Subcutaneous adipose tissue (tissue), 4 donors: Measurements from ENCODE around the gene LUZP2. TPM values are rescaled to one million over a fixed set of nuclear protein-coding genes. Genes with fewer than 3 reads are reported as not detected.

Experiments
- total RNA-seq, 4 donors: library from RNA; depleted of rRNA; stranded (reverse); fragments of >200 nt; gene quantifications; one replicate each; pipeline ENCODE4 v1.1.0, GENCODE V29; 2016
- TF ChIP-seq, protein P1 (sequence below): fragments of 450-650 bp; IDR thresholded peaks from one replicate; pipeline ENCODE4 v1.5.1; 2016; ENCODE audit warnings: low read depth, mild to moderate bottlenecking, control low read depth, antibody characterized with exemption, moderate library complexity

LUZP2 gene
- total RNA-seq, 4 donors from 2014 or later = 0.33 to 0.66 (median 0.38) TPM; not detected in 1

DNA sequence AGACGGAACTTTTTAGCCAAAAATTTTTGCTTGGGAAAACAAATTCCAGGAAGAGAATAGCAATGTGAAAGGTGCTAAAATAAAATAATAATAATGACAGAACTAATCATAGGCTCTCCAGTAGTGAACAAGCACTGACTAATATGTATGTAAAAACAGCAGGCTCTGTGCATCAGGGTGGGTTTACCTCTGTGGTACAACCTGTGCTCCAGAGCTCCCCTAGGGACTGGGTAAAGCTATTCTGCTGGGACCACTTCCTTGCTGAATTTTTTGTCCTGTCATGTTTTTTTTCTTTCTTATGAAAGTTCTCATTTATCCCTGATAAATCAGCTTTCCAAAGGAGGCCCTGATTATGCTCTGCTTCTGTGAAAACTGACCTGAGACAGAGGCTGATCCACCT is 18.8 kb downstream of the LUZP2 start:
- TF ChIP-seq, protein P1, sequence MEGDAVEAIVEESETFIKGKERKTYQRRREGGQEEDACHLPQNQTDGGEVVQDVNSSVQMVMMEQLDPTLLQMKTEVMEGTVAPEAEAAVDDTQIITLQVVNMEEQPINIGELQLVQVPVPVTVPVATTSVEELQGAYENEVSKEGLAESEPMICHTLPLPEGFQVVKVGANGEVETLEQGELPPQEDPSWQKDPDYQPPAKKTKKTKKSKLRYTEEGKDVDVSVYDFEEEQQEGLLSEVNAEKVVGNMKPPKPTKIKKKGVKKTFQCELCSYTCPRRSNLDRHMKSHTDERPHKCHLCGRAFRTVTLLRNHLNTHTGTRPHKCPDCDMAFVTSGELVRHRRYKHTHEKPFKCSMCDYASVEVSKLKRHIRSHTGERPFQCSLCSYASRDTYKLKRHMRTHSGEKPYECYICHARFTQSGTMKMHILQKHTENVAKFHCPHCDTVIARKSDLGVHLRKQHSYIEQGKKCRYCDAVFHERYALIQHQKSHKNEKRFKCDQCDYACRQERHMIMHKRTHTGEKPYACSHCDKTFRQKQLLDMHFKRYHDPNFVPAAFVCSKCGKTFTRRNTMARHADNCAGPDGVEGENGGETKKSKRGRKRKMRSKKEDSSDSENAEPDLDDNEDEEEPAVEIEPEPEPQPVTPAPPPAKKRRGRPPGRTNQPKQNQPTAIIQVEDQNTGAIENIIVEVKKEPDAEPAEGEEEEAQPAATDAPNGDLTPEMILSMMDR = no peak

DNA sequence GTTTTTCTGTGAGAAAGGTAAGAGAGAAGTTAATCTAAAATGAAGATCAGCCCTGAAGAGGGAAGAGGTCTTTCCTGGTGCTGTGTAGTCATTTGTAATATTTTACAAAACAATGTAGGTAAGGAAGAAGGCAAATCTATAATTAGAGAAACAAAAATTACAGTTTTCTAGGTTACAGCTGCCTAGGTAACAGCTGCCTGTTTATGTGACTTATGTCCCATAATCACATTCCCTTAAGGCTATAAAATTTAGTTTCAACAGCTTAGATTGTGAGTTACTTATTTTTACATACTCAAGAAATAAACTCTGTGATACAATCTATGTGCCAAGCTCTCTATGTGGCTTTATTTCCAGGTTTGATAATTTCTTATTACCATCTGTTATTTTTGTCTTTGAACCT is 19.8 kb downstream of the LUZP2 start:
- TF ChIP-seq, protein P1 = no peak

DNA sequence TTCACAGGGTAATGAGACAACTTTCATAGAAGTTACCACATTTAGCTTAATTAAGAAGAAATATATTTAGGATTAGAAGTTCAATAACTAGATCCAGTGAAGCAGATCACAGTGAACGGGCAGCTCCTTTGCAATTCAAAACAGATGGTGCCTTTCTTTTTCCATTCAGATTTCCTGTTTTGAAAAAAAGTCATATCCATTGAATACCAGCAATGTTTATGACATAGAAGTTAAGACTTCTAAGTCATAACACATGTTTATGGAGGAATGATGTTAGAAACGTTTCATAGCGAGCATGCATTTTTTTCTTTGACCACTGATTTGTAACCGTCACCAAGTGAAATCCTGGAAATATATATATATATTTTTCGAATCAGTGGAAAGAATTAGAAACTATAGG is 24.7 kb downstream of the LUZP2 start:
- TF ChIP-seq, protein P1 = no peak

DNA sequence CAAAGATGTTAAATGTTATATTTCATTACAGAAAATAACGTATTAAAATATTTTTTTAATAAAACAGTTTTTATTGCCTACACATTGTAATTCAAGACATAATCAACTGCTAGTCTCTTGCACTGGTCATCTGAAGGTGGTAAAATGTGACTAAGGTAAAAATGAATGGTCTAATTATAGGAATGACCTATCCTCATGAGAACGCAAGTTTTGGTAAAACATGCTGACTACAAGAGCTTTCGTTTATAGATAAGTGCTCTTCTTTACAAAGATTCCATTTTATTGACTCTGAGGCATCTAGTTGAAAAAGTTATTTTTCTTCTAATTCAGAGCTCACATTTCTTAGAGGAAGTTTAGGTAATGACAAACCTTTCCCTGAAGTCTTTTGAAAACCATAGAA is 27.3 kb downstream of the LUZP2 start:
- TF ChIP-seq, protein P1 = no peak

DNA sequence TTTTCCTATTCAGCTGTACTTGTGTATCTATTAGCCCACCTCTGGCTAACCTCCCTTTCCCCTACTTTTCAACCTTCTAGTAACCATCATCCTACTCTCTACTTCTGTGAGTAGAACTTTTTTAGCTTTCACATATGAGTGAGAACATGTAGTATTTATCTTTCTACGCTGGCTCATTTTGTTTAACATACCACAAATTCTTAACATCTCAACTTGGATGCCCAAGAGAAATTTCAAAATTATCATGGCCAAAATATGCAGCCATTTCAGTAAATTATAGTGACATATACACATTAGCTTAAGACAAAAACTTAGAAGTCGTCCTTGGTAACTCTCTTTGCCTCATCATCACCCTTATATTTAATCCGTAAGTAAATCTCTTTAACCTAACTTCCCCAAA is 34.7 kb downstream of the LUZP2 start:
- TF ChIP-seq, protein P1 = no peak

DNA sequence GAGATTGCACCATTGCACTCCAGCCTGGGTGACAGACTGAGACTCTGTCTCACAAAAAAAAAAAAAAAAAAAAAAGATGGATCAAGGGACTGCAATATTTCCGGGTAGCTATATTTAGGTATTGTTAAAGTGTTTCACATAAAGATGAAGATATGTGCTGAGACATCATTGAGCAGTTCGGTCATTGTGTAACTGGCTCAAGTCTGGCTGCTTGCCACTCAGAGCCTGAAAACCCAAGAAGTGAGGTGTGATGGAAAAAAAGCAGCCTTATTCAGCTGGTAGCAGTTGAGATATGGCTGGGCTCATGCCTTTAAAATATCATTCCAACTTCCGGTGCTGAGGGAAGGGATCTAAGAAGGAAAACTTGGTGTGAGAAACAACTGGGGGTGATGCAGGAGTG is 46.9 kb downstream of the LUZP2 start:
- TF ChIP-seq, protein P1 = no peak

DNA sequence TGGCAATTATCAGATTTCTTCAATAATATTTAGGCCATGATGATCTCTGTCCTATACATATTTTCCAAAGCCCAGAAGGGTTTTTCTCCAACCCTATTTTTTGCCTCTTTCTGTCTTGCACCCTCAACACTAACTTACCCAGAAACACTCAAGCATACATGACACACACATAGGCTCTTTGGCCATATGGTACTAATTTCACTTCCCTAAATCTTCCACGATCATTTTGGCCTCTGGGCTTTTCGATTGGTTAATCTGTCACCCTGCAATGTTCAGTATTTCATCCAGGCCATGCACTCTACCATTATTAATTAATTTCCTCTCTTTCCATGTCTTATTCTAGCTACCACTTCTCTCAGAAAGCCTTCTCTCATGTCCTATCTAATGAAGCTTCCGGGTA is 59.8 kb downstream of the LUZP2 start:
- TF ChIP-seq, protein P1 = no peak
